Measurements from ENCODE around the gene PSTPIP2. TPM values are rescaled to one million over a fixed set of nuclear protein-coding genes. Genes with fewer than 3 reads are reported as not detected.

Gene PSTPIP2
- total and polyA plus RNA-seq, 4 donors: 4.0 to 14.7 (median 8.6) TPM

DNA sequence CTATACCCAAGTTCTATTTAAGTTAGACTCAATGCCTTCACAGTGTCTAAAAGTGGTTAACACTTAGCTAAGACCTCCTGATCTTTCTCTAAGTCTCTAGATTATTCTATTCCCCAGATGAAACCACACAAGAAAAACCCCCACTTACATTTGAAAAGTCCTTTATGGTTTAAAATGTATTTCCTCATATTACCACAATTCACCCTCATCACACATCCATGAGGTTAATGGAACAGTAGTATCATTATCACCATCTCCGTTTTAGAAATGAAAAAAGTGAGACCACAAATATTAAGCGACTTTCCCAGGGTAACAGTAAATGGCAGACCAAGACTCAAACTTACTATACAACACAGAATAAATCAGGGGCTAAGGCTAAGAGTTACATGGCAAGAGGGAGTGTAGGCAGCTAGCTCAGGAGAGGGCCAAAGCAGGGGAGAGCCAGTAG, 133.5 kb downstream of the PSTPIP2 start:
- H3K36me3 ChIP-seq (ENCODE audit: control insufficient read depth in 4 of 4, insufficient read depth in 3 of 4, low read depth in 1 of 4, low read length in 3 of 4): peaks cover 2 to 54% (median 38%) of the 10 kb centered on the region in 4 donors
- DNase-seq (ENCODE audit: low spot score): no peak
- WGBS: 91% methylated on average over 2 of the region's 2 CpGs
- H3K4me3 ChIP-seq (ENCODE audit: low read depth in 1 of 3, low read length in 3 of 3): no peak overlapping the region
- H3K9ac ChIP-seq (ENCODE audit: low read depth in 1 of 2, low read length in 2 of 2): no peak overlapping the region
- H3K9me3 ChIP-seq (ENCODE audit: control insufficient read depth in 4 of 4, low read length in 3 of 4): no peaks in the 10 kb centered on the region
- H3K27ac ChIP-seq (ENCODE audit: low read depth in 1 of 2, low read length in 2 of 2): no peak overlapping the region
- H3K27me3 ChIP-seq (ENCODE audit: control insufficient read depth in 4 of 4, insufficient read depth in 4 of 4, low read length in 3 of 4): no peaks in the 10 kb centered on the region
- TF ChIP-seq SP1 (IDR thresholded peaks at IDR 0.05) (no peak), RXRA (IDR thresholded peaks at IDR 0.05) (no peak), GABPA (IDR thresholded peaks at IDR 0.05 in 1 of 2, conservative IDR thresholded peaks at IDR 0.05 in 1 of 2) (no peak), EGR1 (IDR thresholded peaks at IDR 0.05; ENCODE audit: low read depth in 2 of 2) (no peak), RAD21 (IDR thresholded peaks at IDR 0.05) (no peak), FOXA1 (IDR thresholded peaks at IDR 0.05) (no peak), HNF4G (IDR thresholded peaks at IDR 0.05) (no peak), YY1 (IDR thresholded peaks at IDR 0.05) (no peak), FOXA2 (IDR thresholded peaks at IDR 0.05) (no peak), JUND (IDR thresholded peaks at IDR 0.05) (no peak), NR2F2 (IDR thresholded peaks at IDR 0.05) (no peak), TAF1 (conservative IDR thresholded peaks at IDR 0.05) (no peak), HNF4A (conservative IDR thresholded peaks at IDR 0.05) (no peak)
- TF ChIP-seq, protein P1, sequence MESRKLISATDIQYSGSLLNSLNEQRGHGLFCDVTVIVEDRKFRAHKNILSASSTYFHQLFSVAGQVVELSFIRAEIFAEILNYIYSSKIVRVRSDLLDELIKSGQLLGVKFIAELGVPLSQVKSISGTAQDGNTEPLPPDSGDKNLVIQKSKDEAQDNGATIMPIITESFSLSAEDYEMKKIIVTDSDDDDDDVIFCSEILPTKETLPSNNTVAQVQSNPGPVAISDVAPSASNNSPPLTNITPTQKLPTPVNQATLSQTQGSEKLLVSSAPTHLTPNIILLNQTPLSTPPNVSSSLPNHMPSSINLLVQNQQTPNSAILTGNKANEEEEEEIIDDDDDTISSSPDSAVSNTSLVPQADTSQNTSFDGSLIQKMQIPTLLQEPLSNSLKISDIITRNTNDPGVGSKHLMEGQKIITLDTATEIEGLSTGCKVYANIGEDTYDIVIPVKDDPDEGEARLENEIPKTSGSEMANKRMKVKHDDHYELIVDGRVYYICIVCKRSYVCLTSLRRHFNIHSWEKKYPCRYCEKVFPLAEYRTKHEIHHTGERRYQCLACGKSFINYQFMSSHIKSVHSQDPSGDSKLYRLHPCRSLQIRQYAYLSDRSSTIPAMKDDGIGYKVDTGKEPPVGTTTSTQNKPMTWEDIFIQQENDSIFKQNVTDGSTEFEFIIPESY (IDR thresholded peaks at IDR 0.05): no peak
- TF ChIP-seq, protein P2, sequence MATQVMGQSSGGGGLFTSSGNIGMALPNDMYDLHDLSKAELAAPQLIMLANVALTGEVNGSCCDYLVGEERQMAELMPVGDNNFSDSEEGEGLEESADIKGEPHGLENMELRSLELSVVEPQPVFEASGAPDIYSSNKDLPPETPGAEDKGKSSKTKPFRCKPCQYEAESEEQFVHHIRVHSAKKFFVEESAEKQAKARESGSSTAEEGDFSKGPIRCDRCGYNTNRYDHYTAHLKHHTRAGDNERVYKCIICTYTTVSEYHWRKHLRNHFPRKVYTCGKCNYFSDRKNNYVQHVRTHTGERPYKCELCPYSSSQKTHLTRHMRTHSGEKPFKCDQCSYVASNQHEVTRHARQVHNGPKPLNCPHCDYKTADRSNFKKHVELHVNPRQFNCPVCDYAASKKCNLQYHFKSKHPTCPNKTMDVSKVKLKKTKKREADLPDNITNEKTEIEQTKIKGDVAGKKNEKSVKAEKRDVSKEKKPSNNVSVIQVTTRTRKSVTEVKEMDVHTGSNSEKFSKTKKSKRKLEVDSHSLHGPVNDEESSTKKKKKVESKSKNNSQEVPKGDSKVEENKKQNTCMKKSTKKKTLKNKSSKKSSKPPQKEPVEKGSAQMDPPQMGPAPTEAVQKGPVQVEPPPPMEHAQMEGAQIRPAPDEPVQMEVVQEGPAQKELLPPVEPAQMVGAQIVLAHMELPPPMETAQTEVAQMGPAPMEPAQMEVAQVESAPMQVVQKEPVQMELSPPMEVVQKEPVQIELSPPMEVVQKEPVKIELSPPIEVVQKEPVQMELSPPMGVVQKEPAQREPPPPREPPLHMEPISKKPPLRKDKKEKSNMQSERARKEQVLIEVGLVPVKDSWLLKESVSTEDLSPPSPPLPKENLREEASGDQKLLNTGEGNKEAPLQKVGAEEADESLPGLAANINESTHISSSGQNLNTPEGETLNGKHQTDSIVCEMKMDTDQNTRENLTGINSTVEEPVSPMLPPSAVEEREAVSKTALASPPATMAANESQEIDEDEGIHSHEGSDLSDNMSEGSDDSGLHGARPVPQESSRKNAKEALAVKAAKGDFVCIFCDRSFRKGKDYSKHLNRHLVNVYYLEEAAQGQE (IDR thresholded peaks at IDR 0.05): no peak
- TF ChIP-seq, protein P3, sequence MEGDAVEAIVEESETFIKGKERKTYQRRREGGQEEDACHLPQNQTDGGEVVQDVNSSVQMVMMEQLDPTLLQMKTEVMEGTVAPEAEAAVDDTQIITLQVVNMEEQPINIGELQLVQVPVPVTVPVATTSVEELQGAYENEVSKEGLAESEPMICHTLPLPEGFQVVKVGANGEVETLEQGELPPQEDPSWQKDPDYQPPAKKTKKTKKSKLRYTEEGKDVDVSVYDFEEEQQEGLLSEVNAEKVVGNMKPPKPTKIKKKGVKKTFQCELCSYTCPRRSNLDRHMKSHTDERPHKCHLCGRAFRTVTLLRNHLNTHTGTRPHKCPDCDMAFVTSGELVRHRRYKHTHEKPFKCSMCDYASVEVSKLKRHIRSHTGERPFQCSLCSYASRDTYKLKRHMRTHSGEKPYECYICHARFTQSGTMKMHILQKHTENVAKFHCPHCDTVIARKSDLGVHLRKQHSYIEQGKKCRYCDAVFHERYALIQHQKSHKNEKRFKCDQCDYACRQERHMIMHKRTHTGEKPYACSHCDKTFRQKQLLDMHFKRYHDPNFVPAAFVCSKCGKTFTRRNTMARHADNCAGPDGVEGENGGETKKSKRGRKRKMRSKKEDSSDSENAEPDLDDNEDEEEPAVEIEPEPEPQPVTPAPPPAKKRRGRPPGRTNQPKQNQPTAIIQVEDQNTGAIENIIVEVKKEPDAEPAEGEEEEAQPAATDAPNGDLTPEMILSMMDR (IDR thresholded peaks at IDR 0.05; ENCODE audit: low read depth, low read length, missing input control): no peak
- TF ChIP-seq, protein P4, sequence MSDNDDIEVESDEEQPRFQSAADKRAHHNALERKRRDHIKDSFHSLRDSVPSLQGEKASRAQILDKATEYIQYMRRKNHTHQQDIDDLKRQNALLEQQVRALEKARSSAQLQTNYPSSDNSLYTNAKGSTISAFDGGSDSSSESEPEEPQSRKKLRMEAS (IDR thresholded peaks at IDR 0.05): no peak
- TF ChIP-seq, protein P5, sequence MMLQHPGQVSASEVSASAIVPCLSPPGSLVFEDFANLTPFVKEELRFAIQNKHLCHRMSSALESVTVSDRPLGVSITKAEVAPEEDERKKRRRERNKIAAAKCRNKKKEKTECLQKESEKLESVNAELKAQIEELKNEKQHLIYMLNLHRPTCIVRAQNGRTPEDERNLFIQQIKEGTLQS (IDR thresholded peaks at IDR 0.05): no peak
- peaks cover 0 to 6% (median 5%) of the 10 kb centered on the region in 4 donors for H3K4me1 ChIP-seq (ENCODE audit: control insufficient read depth in 4 of 4, insufficient read depth in 4 of 4, low read length in 3 of 4)
